GM18861 (cell line): ENCODE results near the gene PPIE.
"Not testable (repeated sequence)": the region's sequence is repeated elsewhere in the genome, so short reads cannot be mapped to it uniquely, and the experiment has no call there.

Experiments used
- ATAC-seq: cut with Tn5 transposase; IDR thresholded peaks from one replicate; pipeline ENCODE4 v1.9.1; 2021; ENCODE audit not compliant: unreplicated experiment

Gene PPIE

DNA sequence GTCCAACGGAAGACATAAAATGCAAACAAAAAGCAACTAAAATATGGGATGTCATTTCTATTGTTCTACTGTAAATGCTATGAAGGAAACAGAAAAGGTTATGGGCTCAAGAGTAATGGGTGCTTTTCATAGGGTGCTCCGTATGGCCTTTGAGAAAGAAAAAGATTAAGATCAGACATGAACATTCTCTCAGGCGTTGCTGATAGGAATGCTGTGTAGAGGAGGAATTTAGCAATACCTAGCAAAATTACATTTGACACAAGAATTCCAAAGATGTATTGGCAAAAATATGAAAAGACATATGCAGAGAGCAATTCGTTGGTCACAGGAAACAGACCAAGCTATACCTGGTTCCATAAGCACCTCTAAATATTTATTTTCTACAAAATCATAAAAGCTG, 38.2 kb downstream of the PPIE start:
- no peak for ATAC-seq

DNA sequence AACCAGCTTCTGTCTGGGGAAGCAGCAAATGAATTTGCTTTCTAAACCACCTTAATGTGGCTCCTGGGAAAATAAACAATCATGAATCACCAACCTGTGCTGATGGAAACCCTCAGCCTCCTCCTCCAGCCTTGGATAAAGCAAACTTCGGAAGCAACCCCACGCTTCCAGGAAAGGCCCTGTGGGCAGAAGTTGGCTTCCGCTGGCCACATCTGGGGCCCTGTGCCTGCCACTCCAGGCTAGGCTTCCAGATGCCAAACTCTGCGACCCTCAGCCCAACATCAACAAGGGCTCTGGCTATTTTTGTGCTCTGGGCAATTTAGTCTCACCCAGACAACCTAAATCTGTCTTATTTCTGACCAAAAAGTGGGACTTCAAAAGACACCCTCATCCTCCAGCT, 38.6 kb downstream of the PPIE start:
- ATAC-seq: no peak

DNA sequence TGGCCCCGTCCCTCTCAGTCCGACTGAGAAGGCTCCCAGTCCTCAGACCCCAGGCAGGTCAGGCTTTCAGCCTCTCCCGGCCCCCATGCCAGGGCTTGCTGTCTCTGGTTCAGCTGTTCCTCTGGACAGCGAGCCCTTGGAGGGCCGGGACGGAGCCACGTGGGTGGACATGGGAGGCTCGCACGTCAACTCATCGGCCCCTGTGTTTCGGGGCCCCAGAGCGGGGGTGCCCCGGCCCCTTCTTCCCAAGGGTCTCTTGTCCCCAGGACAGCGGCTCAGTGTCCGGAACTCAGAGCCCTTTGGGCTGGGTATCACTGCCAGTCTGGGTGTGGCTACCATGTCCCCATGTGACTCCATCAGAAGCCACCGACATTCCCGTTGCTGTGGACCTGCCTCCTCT, 39.2 kb downstream of the PPIE start:
- ATAC-seq: not testable (repeated sequence)

DNA sequence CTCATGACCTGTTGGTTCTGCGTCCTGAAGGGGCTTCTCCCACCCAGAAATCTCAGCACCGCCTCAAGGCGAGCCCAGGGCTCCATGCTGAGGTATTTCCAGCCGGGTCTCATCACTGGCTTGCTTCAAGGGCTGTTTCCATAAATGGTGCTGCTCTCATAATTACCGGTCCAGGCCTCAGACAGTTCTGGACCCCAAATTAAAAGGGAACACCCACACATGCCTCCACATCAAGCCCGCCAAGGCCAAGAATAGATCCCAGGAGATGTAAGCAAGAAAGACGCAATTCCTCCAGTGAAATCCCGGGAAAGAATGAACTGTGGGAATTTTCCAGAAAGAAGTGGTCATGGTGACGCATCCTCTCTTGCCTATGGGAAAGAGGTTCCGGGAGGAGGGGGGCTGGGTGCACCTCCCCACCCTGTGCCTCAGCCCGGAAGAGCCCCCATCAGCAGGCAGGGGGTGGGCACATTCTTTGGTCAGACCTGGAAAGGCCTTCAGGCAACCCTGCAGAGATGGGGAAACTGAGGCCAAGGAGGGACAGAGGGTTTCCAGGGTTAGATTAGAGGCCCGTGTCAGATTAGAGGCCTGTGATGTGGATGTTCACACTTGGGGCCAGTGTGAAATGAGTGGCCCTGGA, 39.9 kb downstream of the PPIE start:
- ATAC-seq: not testable (repeated sequence)

DNA sequence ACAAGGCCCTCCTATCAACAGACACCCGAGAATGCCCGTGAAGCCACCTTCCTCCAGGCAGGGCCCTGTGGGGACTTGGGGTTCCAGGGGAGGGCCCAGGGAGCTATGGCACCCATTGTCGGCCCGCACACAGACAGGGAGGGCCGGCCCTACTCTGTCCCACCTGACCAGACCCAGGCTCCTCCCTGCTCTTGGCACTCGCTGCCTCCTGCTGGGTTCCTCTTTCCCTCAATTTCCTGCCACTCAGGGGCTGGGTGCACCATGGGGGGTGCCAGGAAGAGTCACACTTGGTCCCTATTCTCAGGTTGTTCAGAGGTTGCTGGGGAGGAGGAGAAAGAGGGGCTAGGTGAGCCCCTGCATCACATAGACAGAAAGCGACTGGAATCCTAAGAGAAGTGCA, 40.5 kb downstream of the PPIE start:
- ATAC-seq: no peak

DNA sequence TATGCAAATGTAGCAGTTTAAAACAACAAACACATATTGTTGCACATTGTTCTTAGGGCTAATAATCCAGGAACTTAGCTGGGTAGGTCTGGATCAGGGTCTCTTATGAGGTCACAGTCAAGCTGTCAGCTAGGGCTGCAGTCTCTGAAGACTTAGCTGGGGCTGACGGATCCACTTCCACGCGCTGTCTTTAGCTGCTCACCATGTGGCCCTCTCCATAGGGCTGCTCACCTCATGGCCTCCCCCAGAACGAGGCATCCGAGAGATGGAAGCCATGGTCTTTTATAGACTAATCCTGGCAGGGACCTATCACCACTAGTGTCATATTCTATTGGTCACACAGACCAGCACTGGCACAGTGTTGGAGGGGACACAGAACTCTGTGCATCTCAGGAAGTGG, 41.1 kb downstream of the PPIE start:
- ATAC-seq: no peak

DNA sequence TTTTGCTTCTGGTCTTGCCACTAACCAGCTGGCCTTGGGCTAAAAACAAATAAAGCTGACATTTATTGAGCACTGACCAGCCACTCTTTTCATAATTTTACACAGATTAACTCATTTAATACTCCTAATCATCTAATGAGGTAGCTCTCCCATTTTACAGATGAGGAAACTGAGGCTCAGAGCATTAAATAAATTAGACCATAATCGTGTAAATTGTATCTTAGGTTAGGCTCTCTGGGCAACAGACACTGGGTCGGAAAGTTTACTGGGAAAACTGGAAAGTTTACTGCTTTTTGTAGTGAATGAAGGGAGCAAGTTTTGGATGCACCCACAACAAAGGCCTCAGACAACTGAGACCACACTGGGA, 42.6 kb downstream of the PPIE start:
- ATAC-seq: no peak

DNA sequence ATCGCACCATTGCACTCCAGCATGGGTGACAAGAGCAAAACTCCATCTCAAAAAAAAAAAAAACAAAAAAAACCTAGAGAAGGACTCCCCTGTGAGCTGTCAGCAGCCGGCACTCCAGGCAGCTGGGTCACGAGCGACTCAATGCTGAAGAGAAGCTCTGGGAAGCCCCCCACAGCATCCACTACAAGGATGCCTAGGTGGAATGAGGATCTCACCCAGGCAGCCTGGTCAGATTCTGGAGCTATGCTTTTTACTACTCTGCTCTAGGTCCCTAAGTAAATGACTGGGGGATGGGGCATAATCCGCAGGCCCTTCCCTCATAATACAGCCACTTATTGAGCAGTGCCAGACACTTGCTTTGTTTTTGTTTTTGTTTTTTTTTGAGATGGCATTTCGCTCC, 43.4 kb downstream of the PPIE start:
- ATAC-seq: no peak

DNA sequence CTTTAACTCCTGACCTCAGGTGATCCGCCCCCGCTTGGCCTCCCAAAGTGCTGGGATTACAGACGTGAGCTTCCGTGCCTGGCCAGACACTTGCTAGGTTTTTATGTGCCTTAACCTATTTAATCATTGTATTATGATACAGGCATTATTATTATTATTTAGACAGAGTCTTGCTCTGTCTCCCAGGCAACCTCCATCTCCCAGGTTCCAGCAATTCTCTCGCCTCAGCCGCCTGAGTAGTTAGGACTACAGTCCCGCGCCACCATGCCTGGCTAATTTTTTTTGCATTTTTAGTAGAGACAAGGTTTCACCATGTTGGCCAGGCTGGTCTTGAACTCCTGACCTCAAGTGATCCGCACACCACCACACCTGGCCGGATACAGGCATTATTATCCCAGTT, 44.0 kb downstream of the PPIE start:
- ATAC-seq: not testable (repeated sequence)

DNA sequence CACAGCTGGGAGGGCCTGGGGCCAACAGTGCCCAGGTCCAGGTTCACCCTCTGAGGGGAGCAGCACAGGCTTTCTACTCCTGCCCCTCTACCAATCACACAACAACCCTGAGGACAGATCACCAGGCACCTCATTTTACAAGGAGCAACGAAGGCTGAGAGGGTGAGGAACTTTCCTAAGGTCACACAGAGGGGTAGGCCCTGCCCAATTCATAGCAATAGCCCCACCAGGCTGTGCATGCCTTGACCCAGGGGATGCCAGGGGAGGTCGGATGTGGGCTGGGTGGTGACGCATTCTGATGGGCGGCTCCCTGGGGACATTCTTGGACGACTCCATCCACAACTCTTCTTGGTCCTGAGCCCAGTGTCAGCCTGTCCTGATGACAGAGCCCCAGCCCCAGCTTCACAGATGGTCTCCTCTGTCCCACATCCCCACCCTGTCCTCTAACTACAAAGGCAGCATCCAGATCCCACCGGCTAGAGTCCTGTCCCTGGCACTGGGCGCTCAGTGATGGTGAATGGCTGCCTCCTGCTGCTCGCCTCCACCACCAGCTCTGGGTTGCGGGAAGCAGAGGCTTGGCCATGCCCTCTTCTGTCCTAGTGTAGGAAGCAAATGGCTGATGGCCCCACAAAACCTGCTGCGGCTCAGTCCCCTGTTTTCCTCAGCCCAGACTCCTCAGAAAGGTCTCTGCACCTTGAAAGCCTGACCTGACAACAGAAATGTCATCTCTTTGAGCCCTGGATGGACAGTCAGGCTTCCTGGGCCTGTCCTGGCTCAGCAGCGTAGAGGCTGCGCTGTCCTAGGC, 47.8 kb downstream of the PPIE start:
- not testable (repeated sequence) for ATAC-seq

DNA sequence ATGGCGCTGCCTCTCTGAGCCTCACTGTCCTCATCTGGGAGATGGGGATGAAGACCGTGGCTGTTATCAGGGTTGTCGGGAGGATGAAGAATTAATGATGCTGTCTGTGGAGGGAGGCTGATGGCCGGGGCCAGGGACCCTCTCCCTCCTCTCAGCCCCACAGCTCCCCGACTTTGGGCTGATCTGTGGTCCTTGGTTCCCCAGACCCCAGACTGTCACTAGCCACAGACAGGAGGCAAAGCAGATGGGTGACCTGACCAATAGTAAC, 48.4 kb downstream of the PPIE start:
- not testable (repeated sequence) for ATAC-seq

DNA sequence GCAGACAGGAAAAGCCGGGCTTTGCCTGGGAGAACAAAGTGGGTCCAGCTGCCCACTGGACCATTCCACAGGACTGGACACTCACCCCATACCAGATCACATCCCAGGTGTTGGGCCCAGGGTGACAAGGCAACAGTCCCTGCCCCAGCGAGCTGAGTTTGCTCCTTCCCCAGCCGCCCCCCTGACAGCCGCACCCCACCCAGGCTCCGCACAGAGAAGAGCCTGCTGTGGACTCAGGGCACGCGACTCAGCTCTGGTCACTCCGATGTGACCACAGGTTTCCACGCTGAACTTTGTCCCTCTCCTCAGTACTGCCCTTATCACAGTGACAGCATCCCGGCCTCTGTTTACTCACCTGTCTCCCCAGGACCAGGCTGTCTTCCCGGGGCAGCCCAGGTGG, 48.8 kb downstream of the PPIE start:
- ATAC-seq: no peak

DNA sequence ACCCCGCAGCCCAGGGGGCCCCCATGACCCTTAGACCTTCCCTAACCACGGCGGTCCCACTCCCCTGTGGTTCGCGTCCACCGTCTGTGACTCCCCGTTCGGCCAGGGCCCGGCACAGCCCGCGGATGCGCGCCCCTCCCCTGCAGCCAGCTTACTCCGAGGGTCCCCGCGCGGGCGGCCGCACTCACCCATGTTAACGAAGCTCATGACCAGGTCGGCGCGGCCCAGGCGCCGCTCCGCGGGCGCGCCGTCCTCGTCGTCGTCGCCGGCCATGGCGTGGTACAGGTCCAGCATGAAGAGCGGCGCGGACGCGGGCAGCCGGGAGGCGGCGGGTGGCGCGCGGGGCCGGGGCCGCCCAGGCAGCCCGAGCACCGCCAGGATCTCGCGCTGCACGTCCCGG, 49.3 kb downstream of the PPIE start:
- not testable (repeated sequence) for ATAC-seq

DNA sequence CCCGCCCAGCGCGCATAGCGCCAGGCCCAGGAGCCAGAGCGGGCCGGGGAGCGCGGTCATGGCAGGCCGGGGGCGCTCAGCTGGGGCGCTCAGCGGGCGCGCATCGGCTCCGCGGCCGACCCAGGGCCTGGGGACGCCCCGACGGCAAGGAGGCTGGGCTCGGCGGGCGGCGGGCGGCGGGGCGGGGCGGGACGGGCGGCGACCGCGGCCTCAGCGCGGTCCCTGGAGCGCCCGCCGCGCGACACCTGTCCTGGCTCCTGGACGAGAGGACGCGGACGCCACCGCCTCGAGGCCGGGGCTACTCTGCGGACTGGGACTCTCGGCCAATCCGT, 49.7 kb downstream of the PPIE start:
- ATAC-seq: no peak

DNA sequence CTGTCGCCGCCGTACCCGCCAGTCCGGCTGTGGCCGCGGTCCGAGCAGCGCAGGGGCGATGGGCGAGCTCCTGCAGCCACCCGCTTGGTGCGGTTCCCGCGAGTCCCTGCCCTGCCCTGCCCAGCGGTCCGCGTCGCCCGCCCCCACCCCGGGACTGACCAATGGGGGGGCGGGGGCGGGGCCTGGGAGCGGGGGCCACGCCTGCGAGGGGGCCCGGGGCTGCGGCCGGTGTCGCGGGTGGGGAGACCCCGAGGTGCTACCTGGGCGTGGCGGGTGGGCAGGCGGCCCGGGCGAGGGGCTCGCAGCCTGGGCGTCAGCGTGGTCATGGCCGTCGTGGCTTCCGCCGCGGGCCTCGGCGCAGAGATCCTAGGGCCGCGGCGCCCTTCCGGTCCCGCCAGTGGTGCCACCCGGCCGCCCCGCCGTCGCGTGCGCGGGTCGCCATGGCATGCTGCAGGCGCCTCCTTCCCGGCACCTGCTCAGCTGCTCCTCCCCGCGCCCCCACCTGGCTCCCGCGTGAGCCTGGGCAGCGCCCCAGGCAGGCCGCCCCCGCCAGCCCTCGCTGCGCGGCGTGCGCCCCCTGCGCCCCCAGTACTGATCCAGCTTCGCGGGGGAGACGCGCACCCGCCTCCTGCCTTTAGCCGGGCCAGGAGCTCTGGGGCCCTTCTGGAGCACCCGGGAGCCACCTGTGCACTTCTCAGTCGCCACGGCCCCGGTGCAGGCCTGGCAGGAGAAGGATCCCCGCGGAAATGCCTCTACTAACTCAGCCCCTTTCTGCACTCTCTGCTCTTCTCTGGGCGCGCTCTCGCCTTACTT, 50.3 kb downstream of the PPIE start, which contains the start of gene BMP8B:
TSS of gene BMP8B (minus strand) at position 108 of the 813 bp plus-strand sequence. CDS start 380 bp downstream, outside the sequence.
- ATAC-seq: no peak

DNA sequence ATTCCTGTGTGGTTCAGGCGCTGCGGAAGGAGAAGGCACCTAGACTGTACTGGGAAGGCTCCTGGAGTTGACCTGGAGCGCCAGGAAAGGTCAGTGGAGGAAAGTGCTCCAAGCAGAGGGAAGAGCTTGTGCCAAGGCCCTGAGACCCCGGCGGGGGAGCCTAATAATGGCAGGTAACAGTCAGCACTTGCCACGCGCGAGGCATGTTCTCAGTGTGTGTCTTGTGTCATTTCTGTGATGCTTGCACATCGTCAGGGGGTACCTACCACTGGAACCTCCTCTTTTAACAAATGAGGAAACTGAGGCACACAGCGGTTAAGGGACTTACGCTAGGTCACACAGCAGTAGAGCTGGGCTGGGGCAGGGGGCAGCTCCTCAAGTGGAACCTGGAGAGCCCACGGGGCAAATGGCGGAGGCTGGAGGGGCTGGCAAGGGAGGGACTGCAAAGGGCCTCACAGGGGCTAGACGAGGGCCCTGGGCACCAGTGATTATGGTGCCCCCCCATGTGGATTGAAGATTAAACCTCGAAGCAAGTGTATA, 51.0 kb downstream of the PPIE start:
- no peak for ATAC-seq

DNA sequence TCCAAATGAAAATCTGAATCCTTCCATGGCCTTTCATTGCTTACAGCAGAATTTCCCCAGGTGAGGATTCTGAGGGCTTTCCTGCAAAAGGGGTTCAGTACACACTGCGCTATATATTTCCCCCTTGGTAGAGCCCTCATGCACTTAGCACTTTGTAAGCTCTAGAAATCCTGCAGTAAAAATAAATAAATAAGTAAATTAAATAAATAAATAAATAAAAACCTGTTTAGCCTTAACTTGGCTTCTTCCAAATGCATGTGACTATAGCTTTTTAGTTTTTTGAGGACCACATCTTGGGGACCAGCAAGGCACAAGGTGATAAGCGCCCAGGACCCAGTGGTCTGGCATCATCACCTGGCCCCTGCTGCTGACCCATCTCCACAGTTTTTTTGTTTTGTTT, 53.2 kb downstream of the PPIE start:
- ATAC-seq: no peak

DNA sequence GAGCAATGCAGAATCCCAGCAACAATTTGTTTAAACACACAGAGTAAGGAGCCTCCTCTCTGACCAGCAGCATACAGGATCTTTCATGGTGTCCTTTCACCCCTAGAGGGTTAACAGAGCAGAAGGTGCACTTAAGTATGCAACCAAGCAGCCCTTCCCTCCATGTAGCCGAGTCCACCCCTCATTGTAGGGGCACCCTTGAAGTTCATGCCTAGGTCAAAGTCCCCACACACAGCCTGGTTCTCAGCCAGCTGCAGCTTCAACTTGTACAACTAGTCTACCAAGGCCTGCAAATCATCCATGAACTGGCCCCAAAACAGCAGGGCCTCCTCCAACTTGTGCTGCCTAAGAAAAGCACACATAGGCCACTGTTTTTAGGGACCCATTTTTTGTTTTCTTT, 57.0 kb downstream of the PPIE start:
- no peak for ATAC-seq

DNA sequence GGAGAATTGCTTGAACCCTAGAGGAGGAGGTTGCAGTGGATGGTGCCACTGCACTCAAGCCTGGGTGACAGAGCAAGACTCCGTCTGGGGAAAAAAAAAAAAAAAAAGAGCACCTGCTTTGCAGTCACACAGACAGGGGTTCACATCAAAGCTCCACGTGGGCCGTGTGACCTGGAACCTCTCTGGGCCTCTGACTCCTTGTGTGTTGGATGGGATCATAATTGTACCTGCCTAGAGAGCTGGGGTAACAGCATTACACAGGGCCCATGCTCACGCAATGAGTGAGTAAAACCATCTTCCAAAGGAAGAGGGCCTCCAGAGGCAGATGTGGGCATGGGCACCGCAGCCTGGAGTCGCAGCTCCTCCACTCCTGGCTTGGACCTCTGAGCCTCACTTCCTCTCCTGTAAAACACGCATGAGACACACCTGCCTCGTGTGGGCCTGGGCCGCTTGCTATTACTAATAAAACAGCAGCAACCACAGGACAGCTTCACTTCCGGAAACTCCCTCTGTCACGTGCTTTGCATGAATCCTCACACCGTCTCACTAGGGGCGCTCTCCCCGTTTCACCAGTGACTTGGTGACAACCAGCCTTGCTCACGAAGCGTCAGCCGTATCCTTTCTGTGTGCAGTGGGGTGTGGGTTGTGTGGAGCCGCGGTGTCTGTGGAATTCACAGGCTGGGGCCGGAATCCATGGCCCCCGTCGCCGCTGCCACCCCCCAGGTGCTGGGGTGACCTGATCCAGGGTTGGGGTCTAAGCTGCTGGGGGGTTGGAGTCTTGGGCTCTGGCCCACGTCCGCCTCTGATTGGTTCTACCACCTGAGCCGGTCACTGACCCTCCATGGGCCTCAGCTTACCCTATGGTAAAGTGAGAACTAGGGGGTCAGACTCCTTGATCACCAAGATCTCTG, 60.4 kb downstream of the PPIE start:
- ATAC-seq: peak; percentile 89

DNA sequence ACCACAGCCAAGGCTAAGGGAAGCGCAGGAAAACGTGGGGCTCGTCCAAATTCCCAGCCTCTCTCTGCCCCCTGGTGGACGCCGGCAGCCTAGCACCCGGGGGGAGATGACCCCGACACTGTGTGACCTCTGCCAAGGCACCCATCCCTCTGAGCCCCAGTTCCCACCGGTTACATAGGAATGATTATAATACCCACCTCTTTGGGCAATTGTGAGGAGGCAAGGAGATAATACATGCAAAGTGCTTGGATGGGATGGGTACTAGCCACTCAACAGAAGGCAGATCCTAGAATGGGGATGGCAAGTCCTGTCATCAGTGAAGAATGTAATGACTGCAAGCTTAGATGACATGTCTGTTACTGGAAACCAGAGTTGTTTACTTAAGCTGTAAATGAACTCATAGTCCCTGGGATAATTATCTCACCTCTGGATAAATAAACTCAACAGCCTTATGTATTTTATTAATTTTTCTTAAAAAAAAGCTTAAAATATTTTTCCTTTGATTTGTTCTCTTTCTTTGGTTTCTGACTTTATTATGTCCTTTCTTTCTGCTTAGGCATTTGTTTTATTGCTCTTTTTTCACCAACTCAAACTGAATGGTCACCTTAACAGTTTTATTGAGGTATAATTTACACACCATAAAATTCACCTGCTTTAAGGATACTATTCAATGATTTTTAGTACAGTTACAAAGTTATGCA, 61.2 kb downstream of the PPIE start:
- ATAC-seq: peak; percentile 40
